ENCODE results near the gene HSD17B8. TPM values are rescaled to one million over a fixed set of nuclear protein-coding genes. Genes with fewer than 3 reads are reported as not detected.
A peak's percentile ranks its signal among the peaks of the same experiment; 100 is the strongest.

The HSD17B8 gene
- total RNA-seq, 2 donors from 2014 or later: 10.3 to 31.4 TPM

DNA sequence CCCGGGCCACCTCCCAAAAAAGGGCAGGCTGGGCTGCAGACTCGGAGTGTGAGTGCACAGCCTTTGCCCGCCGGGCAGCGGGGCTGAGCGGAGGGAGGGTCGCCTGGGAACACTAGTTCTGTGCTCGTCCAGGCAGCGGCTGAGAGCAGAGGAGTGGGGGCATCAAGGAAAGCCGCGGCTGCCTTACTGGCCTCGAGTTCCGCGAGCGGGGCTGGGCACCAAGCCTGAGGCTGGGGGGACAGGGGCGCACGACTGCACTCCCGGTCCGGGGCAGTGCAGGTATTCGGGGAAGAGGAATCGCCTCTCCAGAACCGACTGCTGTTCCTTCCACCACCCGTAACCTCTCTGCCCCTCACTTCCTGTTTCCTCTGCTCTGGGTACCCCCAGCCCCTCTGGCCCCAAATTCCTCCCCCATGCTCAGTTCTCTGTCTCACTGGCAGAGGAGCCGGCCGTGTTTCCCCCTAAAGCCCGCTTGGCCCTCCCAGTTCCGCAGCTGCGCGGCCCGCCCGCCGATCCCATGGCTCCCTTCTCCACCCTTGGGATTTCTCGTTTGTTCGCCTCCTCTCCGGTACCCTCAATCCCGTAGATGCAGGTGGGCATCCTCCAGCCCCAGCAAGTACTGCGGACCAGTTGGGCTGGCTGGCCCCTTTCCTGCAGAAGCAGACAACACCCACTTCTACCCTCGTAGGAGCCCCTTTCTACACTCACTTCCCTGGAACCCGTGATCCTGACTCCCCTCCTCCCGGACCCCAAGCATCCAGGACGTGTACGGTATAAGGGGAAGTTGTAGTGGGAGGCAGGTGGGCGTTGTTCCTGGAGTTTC lies 8.9 kb downstream of the HSD17B8 start:
- Histone ChIP-seq H3K27me3 (no peaks in the 10 kb centered on the region), H3K9me3 (no peaks in the 10 kb centered on the region), H3K36me3 (peaks cover 14% of the 10 kb centered on the region), H3K4me1 (peaks cover 0 to 26% of the 10 kb centered on the region in 2 donors), H3K4me3 (peak overlapping the region; percentile 33 to 61), H3K27ac (peak overlapping the region in 1 of 2 donors; percentile 42)
- no peak for DNase-seq (ENCODE audit: low spot score)
- TF ChIP-seq, protein P1, sequence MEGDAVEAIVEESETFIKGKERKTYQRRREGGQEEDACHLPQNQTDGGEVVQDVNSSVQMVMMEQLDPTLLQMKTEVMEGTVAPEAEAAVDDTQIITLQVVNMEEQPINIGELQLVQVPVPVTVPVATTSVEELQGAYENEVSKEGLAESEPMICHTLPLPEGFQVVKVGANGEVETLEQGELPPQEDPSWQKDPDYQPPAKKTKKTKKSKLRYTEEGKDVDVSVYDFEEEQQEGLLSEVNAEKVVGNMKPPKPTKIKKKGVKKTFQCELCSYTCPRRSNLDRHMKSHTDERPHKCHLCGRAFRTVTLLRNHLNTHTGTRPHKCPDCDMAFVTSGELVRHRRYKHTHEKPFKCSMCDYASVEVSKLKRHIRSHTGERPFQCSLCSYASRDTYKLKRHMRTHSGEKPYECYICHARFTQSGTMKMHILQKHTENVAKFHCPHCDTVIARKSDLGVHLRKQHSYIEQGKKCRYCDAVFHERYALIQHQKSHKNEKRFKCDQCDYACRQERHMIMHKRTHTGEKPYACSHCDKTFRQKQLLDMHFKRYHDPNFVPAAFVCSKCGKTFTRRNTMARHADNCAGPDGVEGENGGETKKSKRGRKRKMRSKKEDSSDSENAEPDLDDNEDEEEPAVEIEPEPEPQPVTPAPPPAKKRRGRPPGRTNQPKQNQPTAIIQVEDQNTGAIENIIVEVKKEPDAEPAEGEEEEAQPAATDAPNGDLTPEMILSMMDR (IDR thresholded peaks at IDR 0.05): no peak

DNA sequence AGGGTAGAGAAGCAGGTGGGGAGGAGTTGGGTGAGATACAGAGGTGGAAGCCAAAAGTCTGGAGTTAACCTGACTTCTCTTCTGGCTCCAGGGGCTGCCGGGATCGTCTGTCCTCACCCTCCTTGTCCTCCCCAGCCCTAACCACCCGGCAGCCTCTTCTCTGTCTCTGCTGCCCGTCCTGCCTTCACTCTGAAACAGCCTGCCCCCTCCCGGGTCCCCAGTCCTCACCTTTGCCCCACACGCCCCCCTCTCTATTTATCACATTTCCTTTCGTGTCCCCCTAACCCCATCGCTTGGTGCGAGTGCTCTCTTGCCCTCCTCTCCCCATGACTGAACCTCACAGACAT lies 9.5 kb downstream of the HSD17B8 start:
- Histone ChIP-seq H3K4me1 (peaks cover 0 to 22% of the 10 kb centered on the region in 2 donors), H3K36me3 (peaks cover 14% of the 10 kb centered on the region), H3K27me3 (no peaks in the 10 kb centered on the region), H3K9me3 (no peaks in the 10 kb centered on the region), H3K27ac (no peak overlapping the region), H3K4me3 (peak overlapping the region in 1 of 2 donors; percentile 61)
- DNase-seq (ENCODE audit: low spot score): no peak
- TF ChIP-seq, protein P1 (IDR thresholded peaks at IDR 0.05): no peak

DNA sequence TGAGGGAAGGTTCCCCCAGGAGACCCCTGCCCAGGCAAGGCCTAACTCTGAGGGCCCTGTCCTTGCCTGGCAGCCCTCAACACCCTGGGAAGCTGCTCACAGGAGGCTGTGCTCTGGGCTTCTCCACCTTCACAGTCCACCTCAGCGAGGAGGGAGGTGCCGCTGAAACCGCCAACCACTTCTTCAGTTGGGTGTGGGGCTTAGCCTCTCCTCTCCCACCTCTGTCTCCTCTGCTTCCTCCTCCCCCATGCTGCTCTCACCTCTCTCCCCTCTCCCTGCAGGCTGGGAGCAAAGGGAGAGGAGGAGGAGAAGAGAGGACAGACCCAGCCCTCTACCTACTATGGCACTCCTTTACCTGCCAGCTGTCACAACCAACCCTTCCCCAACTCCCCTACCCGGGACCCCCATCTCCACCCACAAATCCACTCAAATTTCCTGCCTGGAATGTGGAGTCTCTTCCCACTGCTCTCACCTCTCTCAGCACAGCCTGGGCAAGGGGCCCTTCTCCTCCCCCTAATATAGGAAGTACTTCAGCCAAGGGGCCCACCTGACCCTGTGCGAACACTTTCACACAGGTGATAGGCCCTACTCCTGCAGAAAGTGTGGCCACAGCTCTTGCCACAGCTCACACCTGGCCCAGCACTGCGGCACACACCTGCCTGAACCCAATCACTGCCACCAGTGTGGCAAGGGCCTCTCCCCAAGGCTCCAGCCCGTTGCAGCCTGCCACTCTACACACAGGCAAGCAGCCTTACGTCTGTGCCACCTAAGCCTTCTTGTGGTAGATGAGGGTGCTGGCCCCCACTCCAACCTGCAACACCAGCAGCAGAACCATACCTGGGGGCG lies 11.0 kb downstream of the HSD17B8 start:
- Histone ChIP-seq H3K27me3 (no peaks in the 10 kb centered on the region), H3K36me3 (peaks cover 4% of the 10 kb centered on the region), H3K27ac (no peak overlapping the region), H3K9me3 (no peaks in the 10 kb centered on the region), H3K4me3 (no peak overlapping the region), H3K4me1 (peaks cover 0 to 19% of the 10 kb centered on the region in 2 donors)
- no peak for DNase-seq (ENCODE audit: low spot score)
- TF ChIP-seq, protein P1 (IDR thresholded peaks at IDR 0.05): no peak

DNA sequence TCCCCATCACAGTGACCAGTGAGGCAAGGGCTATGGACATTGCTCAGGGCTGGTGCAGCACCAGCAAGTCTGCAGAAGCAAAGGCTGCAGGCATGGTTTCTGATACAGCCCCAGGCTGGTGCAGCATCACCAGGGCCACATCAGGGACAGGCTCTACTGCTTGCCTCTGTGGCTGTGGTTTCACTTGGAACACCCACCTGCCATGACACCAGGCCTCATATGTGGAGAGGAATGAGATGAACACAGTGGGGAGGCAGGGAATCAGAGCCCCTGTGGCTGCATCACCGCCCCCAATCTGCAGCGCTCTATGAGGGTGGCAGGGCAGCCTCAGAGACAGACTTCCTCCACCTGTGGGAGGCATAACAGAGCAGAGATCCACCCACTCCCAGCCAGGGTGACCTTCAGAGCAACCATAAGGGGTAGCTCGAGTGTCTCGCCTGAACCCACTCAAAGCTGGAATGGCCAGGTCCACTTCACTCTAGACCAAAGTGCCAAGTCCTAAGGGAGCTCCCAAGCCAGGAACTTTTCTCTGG lies 11.7 kb downstream of the HSD17B8 start:
- H3K27ac ChIP-seq: no peak overlapping the region
- no peak overlapping the region for H3K4me3 ChIP-seq
- H3K27me3 ChIP-seq: no peaks in the 10 kb centered on the region
- no peaks in the 10 kb centered on the region for H3K9me3 ChIP-seq
- H3K36me3 ChIP-seq: no peaks in the 10 kb centered on the region
- TF ChIP-seq, protein P1 (IDR thresholded peaks at IDR 0.05): no peak
- no peak for DNase-seq (ENCODE audit: low spot score)
- H3K4me1 ChIP-seq: peaks cover 0 to 19% of the 10 kb centered on the region in 2 donors

DNA sequence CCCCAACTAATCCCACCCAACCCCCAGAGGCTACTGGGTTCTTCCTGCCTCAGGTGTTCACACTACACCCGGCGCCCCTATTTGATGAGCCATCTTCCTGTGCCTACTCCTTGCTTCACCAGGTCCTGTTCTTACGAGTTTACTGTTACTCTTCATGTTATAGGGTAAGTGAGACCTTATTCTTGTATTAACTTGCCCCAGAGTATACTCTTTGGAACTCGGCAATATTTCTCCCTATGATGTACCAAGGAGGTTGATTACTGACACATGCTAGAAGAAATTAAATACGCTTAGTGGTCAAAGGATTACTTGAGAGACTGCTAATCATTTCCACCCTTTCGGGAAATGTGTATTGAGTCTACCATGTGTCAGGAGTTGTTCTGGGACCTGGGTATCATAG lies 12.8 kb downstream of the HSD17B8 start:
- no peak for DNase-seq (ENCODE audit: low spot score)
- no peaks in the 10 kb centered on the region for H3K27me3 ChIP-seq
- no peak overlapping the region for H3K4me3 ChIP-seq
- TF ChIP-seq, protein P1 (IDR thresholded peaks at IDR 0.05): no peak
- peaks cover 0 to 18% of the 10 kb centered on the region in 2 donors for H3K4me1 ChIP-seq
- H3K9me3 ChIP-seq: no peaks in the 10 kb centered on the region
- H3K27ac ChIP-seq: no peak overlapping the region
- no peaks in the 10 kb centered on the region for H3K36me3 ChIP-seq
